NCI-H226 (cell line): Measurements from ENCODE around the gene SNPH.

Experiments used
- DNase-seq: peaks from one replicate; pipeline ENCODE4 v3.0.0-alpha.2; 2015

SNPH gene

DNA sequence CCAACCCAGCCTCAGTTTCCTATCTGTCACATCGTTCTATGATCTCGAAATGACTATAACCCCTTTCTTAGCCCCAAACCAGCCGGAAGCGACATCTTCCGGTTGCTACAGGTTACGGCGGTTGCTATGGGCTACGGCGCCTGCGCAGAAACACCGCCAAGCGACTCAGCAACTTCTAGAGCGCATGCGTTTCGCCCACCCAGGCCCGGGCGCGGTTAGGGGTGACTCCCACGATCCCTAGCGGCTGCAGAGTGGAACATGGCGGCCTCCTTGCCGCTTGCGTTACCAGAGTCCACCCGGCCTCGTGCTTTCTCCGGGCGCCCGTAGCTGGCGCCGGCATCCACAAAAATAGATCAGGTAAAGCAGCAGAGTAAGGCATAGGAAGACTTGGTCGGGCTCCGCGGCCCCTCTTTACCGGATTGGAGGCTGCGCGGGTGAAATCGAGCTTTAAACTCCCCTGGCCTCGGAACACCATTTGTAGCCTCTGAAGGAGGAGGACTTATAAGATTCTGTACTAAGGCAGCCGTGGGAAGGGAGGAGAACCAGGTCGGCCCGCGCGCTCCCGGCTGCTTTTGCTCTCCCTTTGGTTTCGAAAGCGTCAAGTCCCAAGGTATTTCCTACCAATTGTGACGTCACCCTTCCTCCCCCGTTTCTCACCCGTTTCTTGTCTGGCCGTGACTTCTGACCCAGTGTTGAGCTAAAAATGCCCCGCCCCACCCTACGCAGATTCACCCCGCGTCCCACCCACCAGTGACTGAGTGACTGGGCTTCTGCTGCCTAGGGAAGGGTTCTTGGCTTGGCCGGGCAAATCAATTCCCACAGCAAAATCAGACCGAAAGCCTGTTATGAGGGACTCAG, 59.3 kb downstream of the SNPH start:
- peak; percentile 74 for DNase-seq

- DNase-seq: no peak
Measured at GRCh38 chr20:1326031-1326930, 60.2 kb downstream of the SNPH start.

GRCh38 chr20:1327241-1327653, 61.2 kb downstream of the SNPH start:
- DNase-seq: peak; percentile 71

- DNase-seq: no peak
Measured at GRCh38 chr20:1327827-1328679, 62.0 kb downstream of the SNPH start.

DNA sequence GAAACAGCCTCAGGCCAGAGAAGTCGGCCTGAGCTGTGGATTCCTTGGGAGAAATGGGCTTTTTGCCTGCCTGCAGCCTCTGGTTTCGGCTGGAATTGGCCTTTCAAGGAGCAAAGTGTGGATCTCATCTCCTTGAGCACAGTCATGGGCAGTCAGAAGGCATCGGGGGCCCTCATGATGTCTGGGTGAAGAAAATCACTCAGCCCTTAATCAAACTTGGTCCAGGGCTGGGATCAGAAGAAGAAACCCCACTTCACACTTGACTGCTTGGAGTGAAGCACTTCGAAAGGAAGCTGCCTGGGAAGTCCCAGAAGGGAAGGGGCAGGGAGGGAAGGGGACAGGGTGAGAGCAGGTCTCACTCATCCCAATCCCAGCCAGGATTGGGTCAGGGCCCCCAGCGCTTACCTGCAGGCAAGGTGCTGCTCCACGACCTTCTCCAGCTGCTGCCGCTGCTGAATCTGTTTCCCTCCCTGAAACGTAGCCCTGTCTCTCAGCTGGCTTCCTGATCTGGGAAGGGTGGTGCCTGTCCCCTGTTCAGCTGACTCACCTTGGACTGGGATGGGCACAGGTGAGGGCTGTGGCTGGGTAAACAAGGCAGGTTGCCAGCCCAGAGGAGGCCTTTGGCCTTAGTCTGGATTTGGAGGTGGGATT, 62.7 kb downstream of the SNPH start, which contains the start of gene SDCBP2:
SDCBP2 (minus strand) TSS at position 460 of the 651 bp plus-strand sequence. CDS start 8,723 bp downstream, outside the sequence.
- no peak for DNase-seq

DNA sequence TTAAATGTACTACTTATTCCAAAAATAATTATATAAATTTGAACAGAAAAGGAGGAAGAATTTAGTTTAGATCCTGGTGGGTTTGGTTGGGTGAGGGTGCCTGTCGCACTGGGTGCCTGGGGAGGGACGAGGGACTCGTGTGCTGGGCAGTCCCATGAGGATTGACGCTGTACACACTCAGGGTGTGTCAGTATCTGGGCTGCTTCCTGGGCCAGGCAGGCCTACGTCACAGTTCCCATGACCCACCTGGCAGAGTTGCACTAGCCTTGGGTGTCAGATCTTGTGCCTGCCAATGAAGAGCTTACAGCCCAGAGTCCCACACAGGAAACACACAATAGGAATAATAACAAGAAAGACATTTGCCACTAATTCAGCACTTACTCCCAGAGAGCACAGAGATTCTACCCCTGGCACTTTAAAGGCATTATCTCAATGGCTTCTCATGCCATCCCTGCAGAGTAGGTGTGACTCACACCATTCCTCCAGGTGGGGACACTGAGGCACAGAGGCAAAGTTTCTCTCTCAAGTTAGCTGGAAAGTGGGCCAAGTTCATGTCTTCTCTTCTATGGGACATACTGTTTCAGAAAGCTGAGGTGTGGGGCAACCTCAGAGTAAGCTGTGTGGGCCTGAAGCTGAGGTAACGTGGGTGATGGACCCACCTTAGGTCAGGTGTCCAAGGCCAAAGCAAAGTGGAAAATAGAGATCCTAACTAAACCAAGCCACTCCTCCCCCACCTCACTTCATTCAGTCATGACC, 64.2 kb downstream of the SNPH start:
- DNase-seq: no peak

- no peak for DNase-seq
Measured at GRCh38 chr20:1331101-1331500, 65.0 kb downstream of the SNPH start.

DNA sequence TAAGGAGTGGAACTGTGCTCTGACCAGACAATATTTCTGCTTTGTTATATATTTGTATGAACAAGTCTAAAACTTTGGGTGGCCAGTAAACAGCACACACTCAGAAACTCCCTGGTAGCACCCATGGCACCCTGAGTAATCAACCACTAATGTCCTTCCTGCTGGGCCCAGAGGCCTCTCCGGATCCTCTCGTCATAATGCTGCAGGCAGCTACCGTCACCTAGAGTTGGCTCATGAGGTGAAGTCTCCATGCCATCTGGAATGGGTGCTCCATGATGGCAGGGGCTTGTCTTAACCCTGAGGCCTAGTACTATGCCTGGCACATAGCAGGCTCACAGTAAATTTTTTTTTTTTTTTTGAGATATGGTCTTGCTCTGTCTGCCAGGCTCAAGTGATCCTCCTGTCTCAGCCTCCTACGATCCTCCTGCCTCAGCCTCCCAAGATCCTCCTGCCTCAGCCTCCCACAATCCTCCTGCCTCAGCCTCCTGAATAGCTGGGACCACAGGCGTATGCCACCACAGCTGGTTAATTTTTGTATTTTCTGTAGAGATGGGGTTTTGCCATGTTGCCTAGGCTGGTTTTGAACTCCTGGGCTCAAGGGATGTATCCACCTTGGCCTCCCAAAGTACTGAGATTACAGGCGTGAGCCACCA, 65.8 kb downstream of the SNPH start:
- no peak for DNase-seq

DNA sequence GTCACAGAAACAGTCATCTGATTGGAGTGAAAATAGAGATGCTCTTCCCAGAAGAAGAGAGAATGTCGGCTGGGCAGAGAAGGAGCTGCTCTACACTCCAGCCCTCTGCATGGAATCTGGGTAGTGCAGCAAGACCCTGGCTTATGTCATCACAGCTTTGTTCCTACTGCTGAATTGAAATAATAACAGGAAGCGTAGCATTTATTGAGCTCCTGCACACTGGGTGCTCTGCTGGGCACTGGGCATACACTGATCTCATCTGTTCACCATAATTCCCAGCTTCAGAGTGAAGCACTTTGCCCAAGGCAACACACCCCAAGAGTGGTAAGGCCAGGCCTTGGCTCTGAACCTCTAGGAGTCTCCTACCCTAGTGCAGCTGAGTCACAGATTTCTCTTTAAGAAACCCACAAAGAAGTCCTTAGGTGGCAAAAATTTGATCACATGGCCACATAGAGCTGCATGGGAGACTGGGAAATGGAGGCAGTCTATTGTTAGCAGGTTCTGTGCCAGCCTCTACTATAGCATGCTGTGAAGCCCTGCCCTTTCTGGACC, 66.7 kb downstream of the SNPH start:
- DNase-seq: no peak

DNA sequence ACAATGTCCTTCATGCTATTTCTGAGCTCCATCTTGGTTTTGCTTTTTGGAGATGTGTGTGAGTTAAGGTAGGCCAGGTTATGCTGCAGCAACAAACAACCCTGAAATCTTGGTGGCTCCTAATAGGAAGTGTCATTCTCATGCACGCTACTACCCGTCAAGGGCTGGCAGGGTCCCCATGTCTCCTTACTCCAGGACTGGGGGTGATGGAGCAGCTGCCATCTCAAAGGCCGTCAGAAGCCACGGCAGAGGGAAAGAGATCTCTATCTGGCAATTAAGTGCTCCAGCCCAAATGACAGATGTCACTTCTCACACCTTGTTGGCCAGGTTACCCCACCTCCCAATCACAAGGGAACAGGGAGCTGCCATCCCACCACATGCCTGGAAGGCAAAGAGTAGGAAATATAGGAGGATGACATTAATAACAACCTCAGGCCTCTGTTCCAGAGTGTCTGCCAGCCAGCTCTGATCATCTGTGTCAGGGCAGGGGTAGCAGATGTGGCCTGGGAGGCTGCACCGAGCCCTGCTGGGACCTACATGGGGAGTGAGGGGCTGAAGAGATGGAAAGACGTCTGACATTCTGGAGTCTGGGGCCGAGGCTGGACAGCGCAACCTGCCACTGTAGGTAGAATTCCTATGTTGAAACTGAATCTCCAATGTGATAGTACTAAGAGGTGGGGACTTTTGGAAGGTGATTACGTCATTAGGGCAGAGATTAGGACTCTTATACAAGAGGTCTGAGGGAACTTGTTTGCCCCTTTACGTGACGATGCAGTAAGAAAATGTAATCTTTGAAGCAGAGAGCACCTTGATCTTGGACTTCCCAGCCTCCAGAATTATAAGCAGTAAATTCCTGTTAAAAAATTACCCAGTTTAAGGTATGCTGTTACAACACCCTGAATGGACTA, 67.6 kb downstream of the SNPH start:
- no peak for DNase-seq

DNA sequence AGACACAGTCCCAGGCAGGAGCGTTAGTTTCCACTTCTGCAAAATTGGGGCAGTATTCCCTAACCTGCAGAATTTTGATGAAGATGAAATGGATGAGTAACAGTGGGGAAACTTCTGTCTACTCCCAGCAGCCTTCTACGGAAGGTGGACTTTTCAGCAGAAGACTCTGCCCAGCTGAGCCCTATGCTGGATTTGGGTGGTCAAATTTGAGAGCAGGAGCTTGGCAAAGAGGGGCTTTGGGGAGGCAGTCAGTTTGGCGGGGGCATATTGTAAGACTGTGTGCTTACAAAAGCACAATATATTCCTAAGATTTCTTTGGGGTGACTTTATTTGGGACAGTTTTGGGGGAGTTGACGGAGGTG, 68.3 kb downstream of the SNPH start:
- DNase-seq: no peak

- DNase-seq: no peak
Measured at GRCh38 chr20:1334761-1335160, 68.7 kb downstream of the SNPH start.

- DNase-seq: no peak
Measured at GRCh38 chr20:1335961-1336698, 70.0 kb downstream of the SNPH start.

DNA sequence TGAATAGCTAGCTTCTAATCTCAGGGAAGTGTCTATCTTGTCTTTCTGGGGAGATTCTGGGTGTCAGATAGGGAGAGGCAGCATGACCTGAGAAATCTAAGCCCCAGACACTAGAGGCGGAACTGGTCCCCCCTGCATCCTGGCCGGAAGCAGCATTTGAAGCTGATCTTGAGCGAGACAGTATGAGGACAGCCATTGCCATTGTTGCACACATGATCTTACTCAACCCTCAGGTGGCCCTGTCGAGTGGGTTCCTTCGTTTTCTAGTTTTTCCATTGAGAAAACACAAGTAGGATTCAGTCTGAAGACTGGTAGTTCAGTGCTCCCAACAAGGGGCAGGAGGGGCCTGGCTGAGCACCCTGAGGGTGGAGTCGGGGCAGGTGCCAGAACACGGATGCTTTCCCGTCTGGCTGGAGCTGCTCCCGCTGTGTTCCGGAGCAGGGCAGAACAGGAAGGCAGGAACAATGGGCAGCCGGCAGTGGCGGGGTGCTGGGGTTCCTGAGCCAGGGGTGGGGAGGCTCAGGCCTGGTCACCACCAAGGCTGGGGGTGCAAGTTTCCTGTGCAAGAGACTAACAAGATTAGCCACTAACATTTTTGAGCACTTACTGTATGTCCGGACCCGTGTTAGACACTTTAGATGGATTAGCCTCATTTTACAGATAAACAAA, 70.7 kb downstream of the SNPH start:
- no peak for DNase-seq

DNA sequence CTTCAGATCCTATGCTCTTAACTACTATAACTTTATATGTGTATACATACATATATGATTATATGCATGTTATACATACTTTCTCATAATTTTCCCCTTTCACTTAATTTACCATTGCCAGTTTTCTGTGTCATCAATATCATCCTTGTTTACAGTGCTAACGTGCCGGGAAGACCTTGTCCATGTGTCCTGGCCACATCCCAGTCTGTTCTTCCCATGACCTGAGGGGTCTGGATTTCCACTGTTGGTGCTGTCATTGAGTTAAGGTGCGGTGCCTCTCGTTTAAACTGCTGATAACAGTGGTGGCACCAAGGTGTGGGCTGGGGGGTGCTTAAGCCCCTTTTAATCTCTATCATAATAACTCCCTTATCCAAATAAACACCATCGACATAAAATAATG, 71.3 kb downstream of the SNPH start:
- DNase-seq: no peak

GRCh38 chr20:1338096-1338495, 72.0 kb downstream of the SNPH start:
- DNase-seq: no peak

DNA sequence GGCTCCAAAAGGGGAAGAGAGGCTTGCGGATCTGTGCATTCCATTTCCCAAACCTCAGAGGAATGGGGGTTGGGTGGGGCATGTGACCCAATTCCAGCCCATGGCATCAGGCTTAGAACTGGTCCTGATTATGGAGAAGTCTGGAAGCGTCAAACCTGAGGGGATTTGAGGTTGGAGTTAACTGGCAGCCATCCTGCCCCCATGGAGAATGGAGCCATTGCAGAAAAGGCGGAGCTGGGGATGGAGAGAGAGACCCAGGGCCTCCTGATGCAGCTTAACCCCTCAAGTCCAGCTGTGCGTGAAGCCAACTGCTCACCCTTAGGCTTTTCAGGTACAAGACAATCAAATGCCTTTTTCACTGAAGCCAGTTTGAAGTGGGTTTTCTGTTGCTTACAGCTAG, 72.7 kb downstream of the SNPH start:
- no peak for DNase-seq

DNA sequence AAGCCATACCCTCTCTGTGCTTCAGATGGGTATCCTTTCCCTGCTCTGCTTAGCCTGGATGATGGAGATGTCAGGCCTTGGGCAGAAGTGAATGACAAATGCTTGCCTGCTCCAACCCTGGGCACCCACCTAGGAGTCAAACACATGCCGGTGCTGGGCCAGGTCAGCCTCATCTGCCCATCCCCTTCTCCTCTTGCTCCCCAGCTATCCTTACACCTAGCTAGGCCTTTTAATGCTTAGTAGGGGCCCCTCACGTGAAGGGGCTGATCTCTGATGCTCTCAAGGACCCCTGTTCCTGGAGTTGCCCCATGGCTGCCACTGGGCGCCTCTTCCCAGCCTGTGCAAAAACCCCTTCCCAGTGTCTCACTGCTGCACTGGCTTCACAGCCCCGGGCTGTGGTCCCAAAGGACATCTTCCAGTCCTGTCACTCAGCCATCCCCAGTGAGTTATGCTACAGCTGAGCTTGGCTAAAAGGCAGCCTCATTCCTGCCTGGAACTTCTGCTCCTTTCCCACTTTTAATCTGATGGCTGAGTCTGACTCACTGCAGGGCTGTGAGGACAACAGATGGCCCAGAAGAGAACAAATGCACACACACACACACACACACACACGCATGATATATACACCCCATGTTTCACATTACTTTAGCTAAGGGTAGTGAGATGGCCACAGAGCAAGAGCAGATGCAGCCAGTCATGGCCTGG, 75.6 kb downstream of the SNPH start:
- no peak for DNase-seq
